PC-9 (cell line): Measurements from ENCODE around the gene MYCN.

Experiments
- CTCF ChIP-seq: fragments of 200-600 bp; sonication (generic); conservative IDR thresholded peaks from 2 replicates; pipeline ENCODE4 v1.6.1; 2017; ENCODE audit warnings: mixed run types, antibody characterized with exemption, mild to moderate bottlenecking, moderate library complexity
- EZH2 ChIP-seq: fragments of 200-600 bp; sonication (generic); IDR thresholded peaks from 2 replicates; pipeline ENCODE4 v1.8.0; 2017; ENCODE audit warnings: antibody characterized with exemption, low read depth

GRCh38 chr2:15988733-15989132 is 48.4 kb downstream of the MYCN start:
- TF ChIP-seq EZH2 (no peak), CTCF (no peak)
